ENCODE data around the gene CCDC28A. TPM values are rescaled to one million over a fixed set of nuclear protein-coding genes. Genes with fewer than 3 reads are reported as not detected.
A peak's percentile ranks its signal among the peaks of the same experiment; 100 is the strongest.

Gene CCDC28A
- total RNA-seq, 1 donor from 2014 or later = 30.2 TPM

DNA sequence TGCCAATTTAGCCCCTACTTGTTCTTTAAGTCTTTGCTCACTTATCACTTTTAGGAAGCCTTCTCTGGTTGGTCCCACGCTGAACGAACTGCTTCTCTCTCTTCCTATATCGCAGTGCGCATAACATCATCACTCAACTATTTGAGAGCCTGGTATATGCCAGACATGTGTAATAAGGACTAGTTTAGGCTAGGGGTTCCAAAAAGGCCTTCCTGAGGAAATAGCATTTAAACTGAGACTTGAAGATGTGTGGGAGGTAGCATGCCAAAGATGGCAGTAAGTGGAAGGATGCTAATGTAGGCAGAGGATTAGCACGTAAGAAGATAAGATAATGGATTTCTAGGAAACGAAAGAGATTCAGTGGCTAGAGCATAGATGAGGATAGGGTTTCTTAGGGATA lies 4.8 kb downstream of the CCDC28A start:
- no peak for TF ChIP-seq EZH2 (IDR thresholded peaks at IDR 0.05)
- no peak for TF ChIP-seq EZH2phosphoT487 (IDR thresholded peaks at IDR 0.05)
- TF ChIP-seq, protein P1, sequence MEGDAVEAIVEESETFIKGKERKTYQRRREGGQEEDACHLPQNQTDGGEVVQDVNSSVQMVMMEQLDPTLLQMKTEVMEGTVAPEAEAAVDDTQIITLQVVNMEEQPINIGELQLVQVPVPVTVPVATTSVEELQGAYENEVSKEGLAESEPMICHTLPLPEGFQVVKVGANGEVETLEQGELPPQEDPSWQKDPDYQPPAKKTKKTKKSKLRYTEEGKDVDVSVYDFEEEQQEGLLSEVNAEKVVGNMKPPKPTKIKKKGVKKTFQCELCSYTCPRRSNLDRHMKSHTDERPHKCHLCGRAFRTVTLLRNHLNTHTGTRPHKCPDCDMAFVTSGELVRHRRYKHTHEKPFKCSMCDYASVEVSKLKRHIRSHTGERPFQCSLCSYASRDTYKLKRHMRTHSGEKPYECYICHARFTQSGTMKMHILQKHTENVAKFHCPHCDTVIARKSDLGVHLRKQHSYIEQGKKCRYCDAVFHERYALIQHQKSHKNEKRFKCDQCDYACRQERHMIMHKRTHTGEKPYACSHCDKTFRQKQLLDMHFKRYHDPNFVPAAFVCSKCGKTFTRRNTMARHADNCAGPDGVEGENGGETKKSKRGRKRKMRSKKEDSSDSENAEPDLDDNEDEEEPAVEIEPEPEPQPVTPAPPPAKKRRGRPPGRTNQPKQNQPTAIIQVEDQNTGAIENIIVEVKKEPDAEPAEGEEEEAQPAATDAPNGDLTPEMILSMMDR (IDR thresholded peaks at IDR 0.05) = no peak
- no peaks in the 10 kb centered on the region for H3F3A ChIP-seq (ENCODE audit: low read depth)
- Mint-ChIP-seq H3K4me1 (peaks cover 9% of the 10 kb centered on the region), H3K36me3 (peaks cover 1% of the 10 kb centered on the region), H3K9me3 (no peaks in the 10 kb centered on the region), H3K27ac (no peak overlapping the region), H3K4me3 (no peak overlapping the region), H3K27me3 (ENCODE audit: insufficient read depth, low read depth) (peaks cover 2% of the 10 kb centered on the region)
- H3K9ac ChIP-seq = no peak overlapping the region
- H2AFZ ChIP-seq (replicated peaks) = no peak overlapping the region
- H3K27me3 ChIP-seq = no peaks in the 10 kb centered on the region
- peaks cover 6% of the 10 kb centered on the region for H3K4me1 ChIP-seq
- no peak overlapping the region for H3K4me2 ChIP-seq
- H3K79me2 ChIP-seq (ENCODE audit: low read depth) = peaks cover 11% of the 10 kb centered on the region
- no peak overlapping the region for H3K4me3 ChIP-seq
- H4K20me1 ChIP-seq (ENCODE audit: low read depth) = no peaks in the 10 kb centered on the region
- no peaks in the 10 kb centered on the region for H3K9me3 ChIP-seq (ENCODE audit: low read depth)
- no peak overlapping the region for H3K27ac ChIP-seq
- peaks cover 8% of the 10 kb centered on the region for H3K36me3 ChIP-seq
- DNase-seq (ENCODE audit: low spot score) = no peak

DNA sequence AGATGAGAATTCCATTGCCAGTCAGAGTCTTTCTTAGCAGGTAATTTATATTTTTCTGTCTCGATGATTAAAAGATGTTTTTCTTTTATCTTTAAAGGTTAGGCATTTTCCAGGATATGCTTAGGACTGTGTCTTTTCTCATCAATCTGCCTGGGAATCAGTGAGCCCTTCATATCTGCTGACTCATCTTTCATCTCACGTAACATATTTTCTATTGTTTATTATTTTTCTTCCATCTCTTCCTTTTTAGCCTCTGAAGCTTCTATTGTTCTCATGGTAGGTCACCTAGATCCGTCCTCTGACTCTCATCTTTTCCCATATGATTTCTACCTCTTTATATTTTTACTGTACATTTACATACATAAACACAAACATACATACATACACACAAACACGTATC lies 8.7 kb downstream of the CCDC28A start:
- Histone ChIP-seq H3K9ac (peak overlapping the region; percentile 21), H3K4me2 (no peak overlapping the region), H3K4me3 (no peak overlapping the region), H3K27me3 (no peaks in the 10 kb centered on the region), H2AFZ (replicated peaks) (no peak overlapping the region), H3K4me1 (no peaks in the 10 kb centered on the region), H3K27ac (no peak overlapping the region), H3F3A (ENCODE audit: low read depth) (no peaks in the 10 kb centered on the region), H3K36me3 (peaks cover 5% of the 10 kb centered on the region), H3K79me2 (ENCODE audit: low read depth) (no peaks in the 10 kb centered on the region), H3K9me3 (ENCODE audit: low read depth) (no peaks in the 10 kb centered on the region), H4K20me1 (ENCODE audit: low read depth) (no peaks in the 10 kb centered on the region)
- peaks cover 1% of the 10 kb centered on the region for H3K36me3 Mint-ChIP-seq
- H3K27ac Mint-ChIP-seq = no peak overlapping the region
- H3K4me3 Mint-ChIP-seq = no peak overlapping the region
- H3K27me3 Mint-ChIP-seq (ENCODE audit: insufficient read depth, low read depth) = peaks cover 2% of the 10 kb centered on the region
- TF ChIP-seq, protein P1 (IDR thresholded peaks at IDR 0.05) = no peak
- TF ChIP-seq EZH2phosphoT487 (IDR thresholded peaks at IDR 0.05) = no peak
- no peak for TF ChIP-seq EZH2 (IDR thresholded peaks at IDR 0.05)
- H3K9me3 Mint-ChIP-seq = no peaks in the 10 kb centered on the region
- DNase-seq (ENCODE audit: low spot score) = no peak
- H3K4me1 Mint-ChIP-seq = no peaks in the 10 kb centered on the region

DNA sequence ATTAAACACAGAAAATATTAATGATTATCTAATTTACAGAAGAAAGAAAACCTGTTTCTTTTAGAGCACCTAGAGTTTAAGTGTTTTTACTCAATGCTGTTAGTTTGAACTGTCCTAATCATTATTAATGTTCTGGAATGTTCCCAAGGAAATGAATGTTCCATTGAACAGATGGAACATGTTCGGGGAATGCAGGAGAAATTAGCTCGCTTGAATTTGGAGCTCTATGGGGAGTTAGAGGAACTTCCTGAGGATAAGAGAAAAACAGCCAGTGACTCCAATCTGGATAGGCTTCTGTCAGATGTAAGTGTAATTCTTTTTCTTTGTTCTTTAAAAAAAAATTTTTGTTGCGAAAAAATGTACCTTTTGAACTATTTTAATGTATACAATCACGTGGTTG lies 11.5 kb downstream of the CCDC28A start:
- no peak overlapping the region for H2AFZ ChIP-seq (replicated peaks)
- peaks cover 5% of the 10 kb centered on the region for H3K36me3 ChIP-seq
- H3K4me3 ChIP-seq = no peak overlapping the region
- H3K27ac ChIP-seq = no peak overlapping the region
- no peak overlapping the region for H3K27ac Mint-ChIP-seq
- no peaks in the 10 kb centered on the region for H3K27me3 Mint-ChIP-seq (ENCODE audit: insufficient read depth, low read depth)
- H4K20me1 ChIP-seq (ENCODE audit: low read depth) = no peaks in the 10 kb centered on the region
- H3K9me3 Mint-ChIP-seq = no peaks in the 10 kb centered on the region
- no peak overlapping the region for H3K9ac ChIP-seq
- H3F3A ChIP-seq (ENCODE audit: low read depth) = no peaks in the 10 kb centered on the region
- H3K79me2 ChIP-seq (ENCODE audit: low read depth) = no peaks in the 10 kb centered on the region
- H3K27me3 ChIP-seq = no peaks in the 10 kb centered on the region
- H3K4me1 Mint-ChIP-seq = no peaks in the 10 kb centered on the region
- no peaks in the 10 kb centered on the region for H3K4me1 ChIP-seq
- no peak overlapping the region for H3K4me2 ChIP-seq
- no peak overlapping the region for H3K4me3 Mint-ChIP-seq
- H3K36me3 Mint-ChIP-seq = peaks cover 1% of the 10 kb centered on the region
- TF ChIP-seq, protein P1 (IDR thresholded peaks at IDR 0.05) = no peak
- TF ChIP-seq EZH2 (IDR thresholded peaks at IDR 0.05) (no peak), EZH2phosphoT487 (IDR thresholded peaks at IDR 0.05) (no peak)
- DNase-seq (ENCODE audit: low spot score) = no peak
- no peaks in the 10 kb centered on the region for H3K9me3 ChIP-seq (ENCODE audit: low read depth)
